Measurements from ENCODE around the gene EBF4.

- TF ChIP-seq POLR2A (IDR thresholded peaks at IDR 0.05) (no peak), CTCF (IDR thresholded peaks at IDR 0.05) (no peak)
Observed at GRCh38 chr20:2763186-2763585, 70.6 kb downstream of the EBF4 start.

All from uterus (tissue), 2 donors.